Measurements from ENCODE around the gene THOC7.

THOC7 gene

DNA sequence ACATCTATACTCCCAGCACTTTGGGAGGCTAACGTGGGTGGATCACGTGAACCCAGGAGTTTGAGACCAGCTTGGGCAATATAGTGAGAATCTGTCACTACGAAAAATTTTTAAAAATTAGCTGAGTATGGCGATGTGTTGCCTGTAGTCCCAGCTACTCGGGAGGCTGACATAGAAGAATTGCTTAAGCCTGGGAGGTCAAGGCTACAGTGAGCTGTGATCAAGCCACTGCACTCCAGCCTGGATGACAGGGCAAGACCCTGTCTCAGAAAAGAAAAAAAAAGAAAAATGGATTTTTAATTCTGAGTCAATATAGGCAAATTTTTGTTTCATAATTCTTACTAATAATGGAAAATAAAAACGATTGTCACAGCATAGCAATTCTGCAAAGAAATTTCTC, 31.2 kb downstream of the THOC7 start:
- DNase-seq = no peak

DNA sequence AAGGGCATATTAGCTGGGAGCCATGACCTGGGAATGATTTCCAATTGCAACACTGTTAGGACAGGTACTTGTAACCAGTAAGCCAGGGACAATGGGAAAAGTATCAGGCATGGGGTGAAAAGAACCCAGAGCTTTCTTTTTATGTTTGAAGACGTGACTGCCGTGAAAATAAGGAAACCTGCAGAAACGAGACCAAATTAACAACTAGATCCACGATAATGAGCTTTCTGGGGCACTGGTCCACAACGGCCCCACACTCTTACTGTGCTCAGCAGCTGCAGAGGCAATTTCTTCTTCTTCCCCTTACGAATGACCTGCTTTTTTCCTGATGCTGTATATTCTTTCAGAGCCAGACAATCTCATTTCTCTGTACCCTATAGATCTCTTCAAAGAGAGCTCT, 33.1 kb downstream of the THOC7 start:
- DNase-seq = no peak

DNA sequence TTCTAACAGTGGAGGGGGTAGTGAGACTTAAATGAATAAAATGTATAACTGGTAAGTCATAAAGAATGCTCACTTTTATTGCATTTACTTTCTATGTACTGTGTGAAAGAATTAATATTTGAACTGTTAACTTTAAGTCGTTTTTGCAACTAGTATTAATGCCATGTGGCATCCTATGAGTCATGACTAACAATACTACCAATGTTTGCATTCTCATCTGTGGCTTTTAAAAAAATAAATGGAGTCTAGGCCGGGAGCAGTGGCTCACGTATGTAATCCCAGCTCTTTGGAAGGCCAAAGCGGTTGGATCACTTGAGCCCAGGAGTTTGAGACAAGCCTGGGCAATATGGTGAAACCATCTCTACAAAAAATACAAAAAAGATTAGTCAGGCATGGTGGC, 39.3 kb downstream of the THOC7 start:
- DNase-seq = no peak

DNA sequence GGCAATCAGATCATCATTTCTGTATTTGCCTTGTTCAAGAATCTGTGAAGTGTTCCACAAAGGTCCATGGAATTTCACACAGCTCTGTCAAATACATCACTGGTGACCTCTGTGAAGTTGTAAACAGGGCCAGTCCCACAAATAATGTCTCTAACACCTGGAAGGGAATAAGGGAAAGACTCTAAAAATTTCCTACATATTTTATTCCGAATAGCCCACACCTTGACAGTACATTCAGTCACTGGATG, 44.5 kb downstream of the THOC7 start, which contains the start of gene C3orf49:
C3orf49 (plus strand) TSS at position 149 of the 248 bp plus-strand sequence. CDS start 173 bp downstream, outside the sequence.
- no peak for DNase-seq

DNA sequence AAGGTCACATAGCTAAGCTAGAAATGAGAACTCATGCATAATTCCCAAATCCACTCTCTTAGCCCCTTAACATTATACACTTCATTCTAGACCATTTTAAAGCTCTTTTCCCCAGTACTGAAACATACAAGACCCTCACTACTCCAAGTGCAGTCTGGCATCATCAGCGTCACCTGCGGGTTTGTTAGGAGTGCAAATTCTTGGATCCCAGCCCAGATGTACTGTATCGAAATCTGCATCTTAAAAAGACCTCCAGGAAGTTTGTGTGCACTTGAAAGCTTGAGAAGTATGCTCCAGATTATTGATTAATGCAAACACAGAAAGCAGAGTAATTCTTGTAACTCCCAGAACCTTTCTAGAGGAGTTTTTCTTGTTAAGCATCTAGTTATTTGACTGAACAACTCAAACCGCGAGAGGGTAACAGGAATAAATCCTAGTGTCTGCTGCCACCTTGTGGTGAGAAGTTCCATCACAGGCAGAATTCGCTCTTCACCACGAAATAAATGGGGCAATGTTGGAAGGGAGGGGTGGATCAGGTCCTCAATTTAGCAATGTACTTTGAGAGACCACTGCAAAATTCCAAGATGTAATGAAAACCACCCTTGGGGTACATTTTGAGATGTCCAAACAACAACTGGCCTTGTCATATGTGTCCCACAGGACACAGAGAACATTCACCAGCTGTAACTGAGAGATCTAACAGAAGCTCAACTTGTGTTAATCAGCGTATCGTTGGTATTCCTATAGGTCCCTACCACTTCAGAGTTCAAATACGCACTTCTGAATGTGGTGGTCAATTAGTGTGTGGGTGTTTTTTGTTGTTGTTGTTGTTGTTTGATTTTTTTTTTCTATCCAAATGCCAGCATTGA, 45.1 kb downstream of the THOC7 start:
- peak; percentile 77 for DNase-seq

DNA sequence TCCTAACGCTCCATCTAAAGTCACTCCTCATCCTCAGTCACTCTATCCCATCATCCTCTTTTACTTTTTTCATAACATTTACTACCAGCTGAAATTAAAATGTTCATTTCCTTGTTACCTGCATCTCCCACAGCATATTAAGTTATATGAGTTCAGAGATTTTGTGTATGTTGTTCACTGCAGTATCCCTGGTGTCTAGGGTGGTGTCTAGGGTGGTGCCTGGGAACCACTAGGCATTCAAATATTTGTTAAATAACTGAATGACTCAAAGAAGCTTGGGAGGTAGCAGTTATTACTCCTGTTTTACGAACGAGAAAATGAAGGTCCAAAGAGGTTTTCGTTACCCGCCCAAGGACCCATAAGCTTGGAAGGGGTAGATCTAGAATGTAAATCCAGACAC, 46.4 kb downstream of the THOC7 start:
- DNase-seq = no peak

DNA sequence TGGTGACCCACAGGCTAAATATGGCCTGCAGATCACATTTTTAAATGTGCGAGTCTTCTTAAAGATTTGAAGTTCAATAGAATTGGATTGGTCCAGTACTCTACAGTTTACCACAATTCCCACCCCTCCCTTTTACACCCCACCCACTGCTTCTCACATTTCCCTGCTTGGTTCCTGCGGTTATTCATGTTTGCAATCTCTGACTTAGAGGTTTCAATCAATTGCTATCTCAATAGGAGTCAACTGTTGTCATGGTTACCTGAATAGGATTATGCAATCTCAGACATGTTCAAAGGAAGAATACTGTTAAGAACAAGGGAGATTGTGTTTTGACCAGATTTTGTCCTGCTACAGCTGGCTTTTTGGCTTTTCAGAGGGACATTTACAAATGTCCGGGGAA, 49.4 kb downstream of the THOC7 start:
- no peak for DNase-seq

DNA sequence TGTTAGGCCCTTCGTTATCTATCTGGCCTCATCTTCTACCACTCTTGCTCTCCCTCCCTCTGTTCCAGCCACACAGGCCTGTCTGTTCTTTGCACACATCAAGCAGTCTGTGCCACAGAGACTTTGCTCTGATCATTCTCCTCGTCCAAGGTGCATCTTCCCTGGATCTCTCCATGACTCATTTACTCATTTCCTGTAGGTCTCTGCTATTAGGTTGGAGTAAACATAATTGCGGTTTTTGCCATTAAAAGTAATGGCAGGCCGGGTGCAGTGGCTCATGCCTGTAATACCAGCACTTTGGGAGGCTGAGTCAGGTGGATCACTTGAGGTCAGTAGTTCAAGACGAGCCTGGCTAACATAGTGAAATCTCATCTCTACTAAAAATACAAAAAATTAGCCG, 54.0 kb downstream of the THOC7 start:
- no peak for DNase-seq

DNA sequence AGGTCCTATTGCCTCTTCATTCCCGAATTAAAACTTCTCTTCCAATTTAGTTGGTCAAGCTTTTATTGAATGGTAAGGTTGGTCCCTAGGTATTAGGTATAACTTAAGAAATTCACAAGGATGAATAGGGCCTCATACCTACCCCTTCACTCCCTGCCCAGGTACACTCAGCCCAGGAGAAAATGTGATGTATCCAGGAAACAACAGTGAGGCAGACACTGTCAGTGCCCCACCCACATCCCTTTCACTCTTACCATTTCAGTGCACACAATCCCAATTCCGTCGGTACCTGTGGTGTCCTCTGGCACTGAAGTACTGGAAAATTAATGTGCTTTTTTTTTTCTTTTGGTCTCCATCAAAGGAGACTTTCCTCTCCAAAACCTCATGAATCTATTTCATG, 55.0 kb downstream of the THOC7 start:
- no peak for DNase-seq

DNA sequence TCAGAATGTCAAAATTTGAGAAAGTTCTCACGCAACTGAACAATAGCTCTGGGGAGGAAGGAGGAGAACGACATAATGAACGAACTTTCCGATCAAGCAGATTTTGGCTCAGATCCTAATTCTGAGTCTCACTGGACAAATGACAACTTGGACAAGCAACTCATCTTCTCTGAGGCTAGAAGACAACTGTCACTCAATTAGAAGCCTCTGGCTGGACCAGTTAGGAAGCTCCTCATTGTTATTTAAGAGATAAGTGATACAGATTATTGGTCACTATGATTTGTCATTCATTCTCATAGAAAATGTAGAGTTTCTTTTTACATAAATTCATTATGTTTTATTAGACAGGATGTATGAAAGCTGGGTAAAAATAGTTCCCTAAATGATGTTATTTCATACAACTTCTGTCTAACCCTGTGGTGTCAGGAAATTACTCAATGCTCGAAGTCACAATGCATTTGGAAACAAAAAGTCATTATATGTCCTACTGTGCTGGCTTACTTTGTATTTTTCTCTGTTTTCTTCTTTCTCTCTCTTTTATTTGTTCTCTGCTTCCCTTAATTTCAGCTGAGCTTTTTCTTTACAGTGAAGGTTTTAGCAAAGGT, 55.5 kb downstream of the THOC7 start:
- DNase-seq = peak; percentile 78

DNA sequence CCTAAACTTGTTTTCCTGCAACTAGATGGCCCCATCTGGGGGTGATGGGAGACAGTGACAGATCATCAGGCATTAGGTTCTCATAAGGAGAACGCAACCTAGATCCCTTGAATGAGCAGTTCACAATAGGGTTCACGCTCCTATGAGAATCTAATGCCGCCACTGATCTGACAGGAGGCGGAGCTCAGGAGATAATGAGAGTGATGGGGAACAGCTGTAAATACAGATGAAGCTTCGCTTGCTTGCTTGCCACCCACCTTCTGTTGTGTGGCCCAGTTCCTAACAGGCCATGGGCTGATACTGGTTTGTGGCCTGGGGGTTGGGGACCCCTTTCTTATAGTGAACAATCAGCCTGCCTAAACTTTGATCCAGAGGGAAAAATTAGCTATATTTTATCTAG, 59.7 kb downstream of the THOC7 start:
- DNase-seq = no peak

DNA sequence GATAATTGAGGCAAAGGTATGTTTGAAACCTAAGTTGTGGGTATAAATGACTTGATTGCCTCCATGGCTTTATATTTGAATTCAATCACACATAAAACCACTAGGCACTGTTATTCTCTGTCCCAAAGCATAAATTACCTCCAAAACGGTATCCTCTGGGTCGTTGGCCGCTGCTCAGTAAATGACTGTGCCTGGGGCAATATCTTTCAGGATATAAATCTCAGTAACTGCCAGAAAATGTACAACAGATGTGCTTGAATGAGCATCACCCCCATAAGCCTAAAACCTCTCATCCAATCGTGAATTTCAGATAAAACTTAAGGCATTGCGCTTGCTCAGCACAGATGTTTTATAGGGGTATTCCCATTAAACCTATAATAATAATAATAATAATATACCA, 63.5 kb downstream of the THOC7 start:
- DNase-seq = no peak

DNA sequence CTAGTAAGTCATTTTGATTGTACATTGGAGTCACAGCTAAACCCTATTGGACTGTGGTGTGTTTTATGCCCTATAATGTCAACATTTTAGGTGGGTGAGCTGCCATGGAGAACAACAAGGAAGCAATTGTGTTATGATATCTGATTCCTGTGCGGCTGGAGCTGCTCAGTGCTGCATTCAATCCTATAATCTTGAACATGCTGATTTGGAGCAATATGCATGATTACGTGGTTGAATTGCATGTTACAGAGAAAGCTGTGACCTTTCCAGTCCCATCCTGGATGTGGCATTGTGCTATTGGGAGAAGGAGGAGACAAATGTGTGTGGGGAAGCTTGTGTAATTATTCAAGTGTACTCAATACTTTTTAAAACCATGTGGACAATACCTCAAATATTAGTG, 64.7 kb downstream of the THOC7 start:
- no peak for DNase-seq

DNA sequence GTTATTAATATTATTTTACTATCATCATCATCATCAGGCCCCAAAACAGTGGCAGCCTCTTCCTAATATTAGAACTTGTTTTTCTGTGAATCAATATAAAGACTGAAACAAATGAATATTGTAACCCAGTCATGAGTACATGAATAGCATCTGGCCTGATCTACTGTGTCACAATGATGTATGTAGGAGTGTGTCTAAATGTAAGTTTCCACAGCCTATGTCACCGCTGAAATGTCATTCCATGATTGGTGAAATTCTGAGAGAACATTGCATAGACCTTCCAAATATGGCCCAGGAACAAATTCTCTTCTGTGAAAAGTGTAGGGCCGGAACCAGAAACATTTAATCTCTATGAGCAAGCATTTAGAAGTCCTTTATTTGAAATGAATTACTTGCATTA, 65.1 kb downstream of the THOC7 start:
- DNase-seq = peak; percentile 23

DNA sequence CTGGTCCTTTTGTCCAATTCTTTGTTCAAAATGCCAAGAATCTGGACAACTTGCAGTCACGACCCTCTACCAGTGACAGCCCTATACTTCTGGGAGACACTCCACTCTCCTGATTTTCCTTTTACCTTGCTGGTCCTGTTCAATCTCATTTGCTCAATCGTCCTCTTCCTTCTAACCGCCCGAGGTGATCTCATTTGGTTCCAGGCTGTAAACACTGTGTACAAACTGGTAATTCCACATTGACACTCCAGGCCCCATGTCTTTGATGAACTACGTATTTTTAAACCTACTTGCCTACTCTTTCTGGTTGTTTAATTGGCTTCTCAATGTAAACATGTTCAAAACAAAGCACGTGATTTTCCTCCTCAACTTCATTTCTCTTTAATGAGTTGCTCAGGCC, 68.2 kb downstream of the THOC7 start:
- no peak for DNase-seq

DNA sequence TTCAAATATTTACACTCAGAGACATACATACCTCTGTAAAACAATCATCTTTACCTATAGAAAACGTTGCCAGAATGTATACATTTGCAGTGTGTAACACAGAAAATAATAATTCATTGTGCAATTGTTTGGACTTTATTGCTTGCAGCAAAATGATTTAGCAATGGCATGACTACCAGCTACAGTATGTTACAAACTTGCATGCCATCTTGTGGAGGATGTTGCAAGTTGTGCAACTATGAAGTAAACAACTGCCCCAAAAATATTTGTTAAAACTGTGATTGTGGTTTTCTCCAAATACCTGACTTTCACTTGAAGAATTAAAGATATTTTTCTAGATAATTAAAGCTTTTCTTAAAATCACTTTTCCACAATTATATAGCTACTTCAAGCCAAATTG, 71.6 kb downstream of the THOC7 start:
- DNase-seq = peak; percentile 19
